ENCODE results near the gene UBE2D3.
A peak's percentile ranks its signal among the peaks of the same experiment; 100 is the strongest.

The UBE2D3 gene

GRCh38 chr4:102787944-102788343 is 39.4 kb downstream of the UBE2D3 start:
- no peak for DNase-seq

GRCh38 chr4:102787096-102787881 is 40.1 kb downstream of the UBE2D3 start:
- DNase-seq: no peak

GRCh38 chr4:102786279-102786678 is 41.1 kb downstream of the UBE2D3 start:
- DNase-seq: no peak

- DNase-seq: no peak
Observed at GRCh38 chr4:102783006-102783405, 44.3 kb downstream of the UBE2D3 start.

GRCh38 chr4:102781570-102781969 is 45.8 kb downstream of the UBE2D3 start:
- no peak for DNase-seq

GRCh38 chr4:102780476-102781144 is 46.7 kb downstream of the UBE2D3 start:
- no peak for DNase-seq

GRCh38 chr4:102779204-102779603 is 48.1 kb downstream of the UBE2D3 start:
- no peak for DNase-seq

- DNase-seq: no peak
Observed at GRCh38 chr4:102778720-102779119, 48.6 kb downstream of the UBE2D3 start.

GRCh38 chr4:102775805-102776204 is 51.5 kb downstream of the UBE2D3 start:
- DNase-seq: no peak

- no peak for DNase-seq
Observed at GRCh38 chr4:102774254-102774653, 53.1 kb downstream of the UBE2D3 start.

- no peak for DNase-seq
Observed at GRCh38 chr4:102772738-102773340, 54.5 kb downstream of the UBE2D3 start.

- DNase-seq: no peak
Observed at GRCh38 chr4:102764901-102765300, 62.5 kb downstream of the UBE2D3 start.

GRCh38 chr4:102761906-102762305 is 65.4 kb downstream of the UBE2D3 start:
- no peak for DNase-seq

GRCh38 chr4:102761296-102761701 is 66.1 kb downstream of the UBE2D3 start:
- DNase-seq: no peak

- DNase-seq: peak; percentile 86
Observed at GRCh38 chr4:102760645-102761295, 66.6 kb downstream of the UBE2D3 start, which contains the start of gene MANBA. MANBA (minus strand) TSS chr4:102760968; CDS start chr4:102760894, 74 bp downstream.

GRCh38 chr4:102759831-102760644 is 67.3 kb downstream of the UBE2D3 start:
- DNase-seq: peak; percentile 88

GRCh38 chr4:102758241-102759160 is 68.8 kb downstream of the UBE2D3 start:
- no peak for DNase-seq

GRCh38 chr4:102757681-102758080 is 69.7 kb downstream of the UBE2D3 start:
- no peak for DNase-seq

GRCh38 chr4:102754044-102754443 is 73.3 kb downstream of the UBE2D3 start:
- DNase-seq: no peak

GRCh38 chr4:102751941-102752340 is 75.4 kb downstream of the UBE2D3 start:
- DNase-seq: no peak
